Naive thymus-derived CD8-positive, alpha-beta T cell (primary cell): Measurements from ENCODE around the gene KRTAP3-2. TPM values are rescaled to one million over a fixed set of nuclear protein-coding genes. Genes with fewer than 3 reads are reported as not detected.

Source experiments
- ATAC-seq, 2 donors: fragments of 150-1000 bp; cut with Tn5 transposase in 1 of 2; sonication (Bioruptor Pico), chemical (Tn5 transposase) in 1 of 2; 1 replicate in 1 of 2; 2 replicates in 1 of 2; pipeline ENCODE4 v1.10.0; 2021; ENCODE audit warnings: mild to moderate bottlenecking in 2 of 2, moderate library complexity in 2 of 2
- POLR2A ChIA-PET: fragments of 350-600 bp; sonication (Branson Sonifier 250); formaldehyde crosslinking; loops from one replicate; lab custom pipeline; 2021; ENCODE audit warnings: antibody characterized with exemption; lab: Charles Lee
- DNase-seq, 10 donors: peaks; one replicate each; pipeline versions ENCODE4 v3.0.0 to v3.0.0-alpha.2; 2020 to 2022
- H3K27ac Mint-ChIP-seq, 10 donors: one replicate each; pipeline ENCODE4 v1.8.0; 2020 to 2022; ENCODE audit warnings: mild to moderate bottlenecking in 10 of 10, mixed read lengths in 10 of 10, moderate library complexity in 4 of 10, inconsistent platforms in 1 of 10
- H3K27me3 Mint-ChIP-seq, 5 donors: one replicate each; pipeline ENCODE4 v1.8.0; 2021 to 2022; ENCODE audit warnings: mixed read lengths in 5 of 5
- H3K36me3 Mint-ChIP-seq, 3 donors: one replicate each; pipeline ENCODE4 v1.8.0; 2020 to 2022; ENCODE audit warnings: mixed read lengths in 3 of 3, mild to moderate bottlenecking in 2 of 3, inconsistent platforms in 1 of 3
- H3K4me1 Mint-ChIP-seq, 4 donors: one replicate each; pipeline ENCODE4 v1.8.0; 2021 to 2022; ENCODE audit warnings: mixed read lengths in 4 of 4
- H3K4me3 Mint-ChIP-seq, 10 donors: one replicate each; pipeline ENCODE4 v1.8.0; 2020 to 2022; ENCODE audit warnings: mild to moderate bottlenecking in 10 of 10, mixed read lengths in 10 of 10, moderate library complexity in 6 of 10, inconsistent platforms in 1 of 10
- H3K9me3 Mint-ChIP-seq, 9 donors: one replicate each; pipeline ENCODE4 v1.8.0; 2020 to 2022; ENCODE audit warnings: mixed read lengths in 9 of 9, mild to moderate bottlenecking in 3 of 9, inconsistent platforms in 1 of 9, moderate library complexity in 1 of 9
- polyA plus RNA-seq, 3 donors: library from polyadenylated mRNA; unstranded; fragments of 300-500 nt; fragmentation: Illumina TruSeq; gene quantifications; one replicate each; pipeline ENCODE4 v1.2.3, GENCODE V29; 2021
- total RNA-seq, 8 experiments: library from RNA in 2 of 8; stranded (reverse) in 2 of 8; gene quantifications; one replicate each; pipeline ENCODE4 v1.2.3 and lab custom pipeline; 2021 to 2026

Gene KRTAP3-2
- total and polyA plus RNA-seq, 5 experiments from 2014 or later, result not detected

- H3K27ac Mint-ChIP-seq, result no peak overlapping the region
- peaks cover 5 to 25% (median 19%) of the 10 kb centered on the region in 5 donors for H3K27me3 Mint-ChIP-seq
- H3K36me3 Mint-ChIP-seq, result no peaks in the 10 kb centered on the region
- no peak overlapping the region for H3K4me3 Mint-ChIP-seq
- H3K4me1 Mint-ChIP-seq, result peaks cover 0 to 2% (median 0%) of the 10 kb centered on the region in 4 donors
- H3K9me3 Mint-ChIP-seq, result no peaks in the 10 kb centered on the region
- ATAC-seq, result no peak
- POLR2A ChIA-PET, result no interaction called here
- DNase-seq, result no peak
These were observed 19.6 kb downstream of the KRTAP3-2 start for GRCh38 chr17:40980117-40980516.

- no peak for ATAC-seq
- H3K4me3 Mint-ChIP-seq, result no peak overlapping the region
These were observed 21.0 kb downstream of the KRTAP3-2 start for GRCh38 chr17:40978575-40979151.

GRCh38 chr17:40975516-40975915 is 24.2 kb downstream of the KRTAP3-2 start:
- POLR2A ChIA-PET, result interaction anchor here (0.7 kb wide), 1 partner anchor 233 kb away, joined by 3 read pairs; no protein-coding TSS in a partner anchor
- Mint-ChIP-seq H3K9me3 (no peaks in the 10 kb centered on the region), H3K36me3 (no peaks in the 10 kb centered on the region), H3K4me3 (no peak overlapping the region), H3K27me3 (peaks cover 6 to 22% (median 13%) of the 10 kb centered on the region in 5 donors), H3K27ac (no peak overlapping the region), H3K4me1 (peaks cover 0 to 2% (median 0%) of the 10 kb centered on the region in 4 donors)
- DNase-seq (no peak), ATAC-seq (no peak)

More at GRCh38 chr17:40978575-40979151, 21.0 kb downstream of the KRTAP3-2 start:
- H3K9me3 Mint-ChIP-seq, result no peaks in the 10 kb centered on the region
- H3K4me1 Mint-ChIP-seq, result peaks cover 0 to 2% (median 0%) of the 10 kb centered on the region in 4 donors
- H3K27ac Mint-ChIP-seq, result no peak overlapping the region
- POLR2A ChIA-PET, result no interaction called here
- H3K27me3 Mint-ChIP-seq, result peaks cover 5 to 24% (median 14%) of the 10 kb centered on the region in 5 donors
- DNase-seq, result no peak
- no peaks in the 10 kb centered on the region for H3K36me3 Mint-ChIP-seq

- ATAC-seq (no peak), DNase-seq (no peak)
- no peak overlapping the region for H3K27ac Mint-ChIP-seq
- peaks cover 6 to 24% (median 9%) of the 10 kb centered on the region in 5 donors for H3K27me3 Mint-ChIP-seq
- no peaks in the 10 kb centered on the region for H3K4me1 Mint-ChIP-seq
- H3K36me3 Mint-ChIP-seq, result no peaks in the 10 kb centered on the region
- POLR2A ChIA-PET, result no interaction called here
- no peak overlapping the region for H3K4me3 Mint-ChIP-seq
- no peaks in the 10 kb centered on the region for H3K9me3 Mint-ChIP-seq
These were observed 25.3 kb downstream of the KRTAP3-2 start for GRCh38 chr17:40974366-40974765.

GRCh38 chr17:40967582-40967981 is 32.1 kb downstream of the KRTAP3-2 start:
- no peak for DNase-seq
- POLR2A ChIA-PET, result no interaction called here

GRCh38 chr17:40966848-40967247 is 32.9 kb downstream of the KRTAP3-2 start, which contains the start of gene KRT39:
KRT39 (minus strand) TSS chr17:40966948; CDS start chr17:40966856, 92 bp downstream.
- Mint-ChIP-seq H3K27ac (no peak within 1 kb of the TSS), H3K27me3 (peaks cover 0 to 13% (median 9%) of the 10 kb centered on the region in 5 donors), H3K9me3 (peaks cover 0 to 4% (median 0%) of the 10 kb centered on the region in 9 donors), H3K4me3 (no peak within 1 kb of the TSS), H3K36me3 (peaks cover 0 to 6% (median 0%) of the 10 kb centered on the region in 3 donors), H3K4me1 (peaks cover 0 to 1% (median 0%) of the 10 kb centered on the region in 4 donors)
- no peak for ATAC-seq
- DNase-seq, result no peak
- POLR2A ChIA-PET, result no interaction called here

More at GRCh38 chr17:40967582-40967981, 32.1 kb downstream of the KRTAP3-2 start:
- no peak overlapping the region for H3K4me3 Mint-ChIP-seq
- H3K4me1 Mint-ChIP-seq, result peaks cover 0 to 1% (median 0%) of the 10 kb centered on the region in 4 donors
- H3K27me3 Mint-ChIP-seq, result peaks cover 0 to 13% (median 9%) of the 10 kb centered on the region in 5 donors
- peaks cover 0 to 4% (median 0%) of the 10 kb centered on the region in 9 donors for H3K9me3 Mint-ChIP-seq
- H3K36me3 Mint-ChIP-seq, result peaks cover 0 to 6% (median 0%) of the 10 kb centered on the region in 3 donors
- ATAC-seq, result no peak
- H3K27ac Mint-ChIP-seq, result no peak overlapping the region

- peak in 1 of 10 donors; percentile 3 for DNase-seq
- H3K9me3 Mint-ChIP-seq, result peaks cover 0 to 4% (median 0%) of the 10 kb centered on the region in 9 donors
- H3K4me3 Mint-ChIP-seq, result no peak overlapping the region
- no peak overlapping the region for H3K27ac Mint-ChIP-seq
- ATAC-seq, result no peak
- POLR2A ChIA-PET, result no interaction called here
- peaks cover 0 to 6% (median 0%) of the 10 kb centered on the region in 3 donors for H3K36me3 Mint-ChIP-seq
- H3K4me1 Mint-ChIP-seq, result peaks cover 0 to 1% (median 0%) of the 10 kb centered on the region in 4 donors
- H3K27me3 Mint-ChIP-seq, result peaks cover 0 to 21% (median 12%) of the 10 kb centered on the region in 5 donors
These were observed 35.9 kb downstream of the KRTAP3-2 start for GRCh38 chr17:40963838-40964237.

- Mint-ChIP-seq H3K9me3 (peaks cover 0 to 4% (median 0%) of the 10 kb centered on the region in 9 donors), H3K4me1 (peaks cover 0 to 1% (median 0%) of the 10 kb centered on the region in 4 donors), H3K27me3 (peaks cover 0 to 21% (median 6%) of the 10 kb centered on the region in 5 donors), H3K4me3 (no peak overlapping the region), H3K27ac (no peak overlapping the region), H3K36me3 (peaks cover 0 to 6% (median 0%) of the 10 kb centered on the region in 3 donors)
- ATAC-seq, result no peak
- POLR2A ChIA-PET, result no interaction called here
- DNase-seq, result no peak
These were observed 37.6 kb downstream of the KRTAP3-2 start for GRCh38 chr17:40962059-40962561.

GRCh38 chr17:40961591-40961990 is 38.1 kb downstream of the KRTAP3-2 start:
- Mint-ChIP-seq H3K4me3 (no peak overlapping the region), H3K27ac (no peak overlapping the region), H3K36me3 (peaks cover 0 to 6% (median 0%) of the 10 kb centered on the region in 3 donors), H3K9me3 (peaks cover 0 to 4% (median 0%) of the 10 kb centered on the region in 9 donors), H3K4me1 (peaks cover 0 to 1% (median 0%) of the 10 kb centered on the region in 4 donors), H3K27me3 (peaks cover 0 to 23% (median 6%) of the 10 kb centered on the region in 5 donors)
- POLR2A ChIA-PET, result no interaction called here
- no peak for ATAC-seq
- no peak for DNase-seq

GRCh38 chr17:40960144-40960543 is 39.6 kb downstream of the KRTAP3-2 start:
- H3K4me1 Mint-ChIP-seq, result peaks cover 0 to 1% (median 0%) of the 10 kb centered on the region in 4 donors
- DNase-seq, result no peak
- no peak overlapping the region for H3K4me3 Mint-ChIP-seq
- H3K27ac Mint-ChIP-seq, result no peak overlapping the region
- no peak for ATAC-seq
- H3K36me3 Mint-ChIP-seq, result peaks cover 0 to 6% (median 0%) of the 10 kb centered on the region in 3 donors
- H3K9me3 Mint-ChIP-seq, result no peaks in the 10 kb centered on the region
- POLR2A ChIA-PET, result no interaction called here
- H3K27me3 Mint-ChIP-seq, result peaks cover 3 to 37% (median 6%) of the 10 kb centered on the region in 5 donors

GRCh38 chr17:40958086-40958953 is 41.4 kb downstream of the KRTAP3-2 start:
- H3K27ac Mint-ChIP-seq, result no peak overlapping the region
- ATAC-seq (no peak), DNase-seq (no peak)
- H3K27me3 Mint-ChIP-seq, result peaks cover 4 to 55% (median 16%) of the 10 kb centered on the region in 5 donors
- H3K4me1 Mint-ChIP-seq, result no peaks in the 10 kb centered on the region
- no peaks in the 10 kb centered on the region for H3K36me3 Mint-ChIP-seq
- H3K9me3 Mint-ChIP-seq, result no peaks in the 10 kb centered on the region
- POLR2A ChIA-PET, result no interaction called here
- no peak overlapping the region for H3K4me3 Mint-ChIP-seq

GRCh38 chr17:40956401-40957254 is 43.1 kb downstream of the KRTAP3-2 start:
- POLR2A ChIA-PET, result no interaction called here
- Mint-ChIP-seq H3K4me1 (no peaks in the 10 kb centered on the region), H3K27ac (peak overlapping the region in 1 of 10 donors; percentile 4), H3K36me3 (no peaks in the 10 kb centered on the region), H3K4me3 (no peak overlapping the region), H3K27me3 (peaks cover 6 to 55% (median 18%) of the 10 kb centered on the region in 5 donors), H3K9me3 (no peaks in the 10 kb centered on the region)
- no peak for ATAC-seq
- DNase-seq, result no peak
